ENCODE results near the gene TMEM260.

TMEM260 gene

GRCh38 chr14:56633544-56633943 lies 53.9 kb downstream of the TMEM260 start:
- no peak overlapping the region for H3K4me3 ChIP-seq (ENCODE audit: low read length, poor library complexity, severe bottlenecking)
- no peaks in the 10 kb centered on the region for H3K27me3 ChIP-seq (ENCODE audit: insufficient read depth, low read length, poor library complexity, severe bottlenecking)
- TF ChIP-seq EZH2phosphoT487 (IDR thresholded peaks at IDR 0.05; ENCODE audit: borderline replicate concordance) (no peak), CTCF (conservative IDR thresholded peaks at IDR 0.05; ENCODE audit: low read length) (no peak)
- H3F3A ChIP-seq (ENCODE audit: low read depth), result no peaks in the 10 kb centered on the region
- peaks cover 10% of the 10 kb centered on the region for H3K4me1 ChIP-seq (ENCODE audit: insufficient read depth, low read length, poor library complexity, severe bottlenecking)
- H3K4me2 ChIP-seq (ENCODE audit: low read depth, low read length, poor library complexity, severe bottlenecking), result no peak overlapping the region
- H4K20me1 ChIP-seq (ENCODE audit: insufficient read depth, low read length, poor library complexity, severe bottlenecking), result no peaks in the 10 kb centered on the region
- H3K9ac ChIP-seq (ENCODE audit: low read depth, low read length, poor library complexity, severe bottlenecking), result no peak overlapping the region
- H3K36me3 ChIP-seq (ENCODE audit: insufficient read depth, low read length), result peaks cover 45% of the 10 kb centered on the region; the same call in 1 of the 2 replicates
- no peak overlapping the region for H2AFZ ChIP-seq (ENCODE audit: low read length)
- no peaks in the 10 kb centered on the region for H3K9me2 ChIP-seq (replicated peaks; ENCODE audit: low read depth, low read length)
- no peaks in the 10 kb centered on the region for H3K79me2 ChIP-seq (ENCODE audit: insufficient read depth, low read length)
- H3K9me3 ChIP-seq (ENCODE audit: insufficient read depth, low read depth, low read length), result peaks cover 17% of the 10 kb centered on the region

GRCh38 chr14:56635041-56635440 lies 55.4 kb downstream of the TMEM260 start:
- Histone ChIP-seq H3K27me3 (ENCODE audit: insufficient read depth, low read length, poor library complexity, severe bottlenecking) (no peaks in the 10 kb centered on the region), H3K79me2 (ENCODE audit: insufficient read depth, low read length) (no peaks in the 10 kb centered on the region), H3K4me1 (ENCODE audit: insufficient read depth, low read length, poor library complexity, severe bottlenecking) (peaks cover 10% of the 10 kb centered on the region), H3K9me2 (replicated peaks; ENCODE audit: low read depth, low read length) (no peaks in the 10 kb centered on the region), H3K4me2 (ENCODE audit: low read depth, low read length, poor library complexity, severe bottlenecking) (no peak overlapping the region), H3K9ac (ENCODE audit: low read depth, low read length, poor library complexity, severe bottlenecking) (no peak overlapping the region), H3K36me3 (ENCODE audit: insufficient read depth, low read length) (peaks cover 58% of the 10 kb centered on the region; the same call in 1 of the 2 replicates), H3F3A (ENCODE audit: low read depth) (no peaks in the 10 kb centered on the region), H2AFZ (ENCODE audit: low read length) (no peak overlapping the region), H3K4me3 (ENCODE audit: low read length, poor library complexity, severe bottlenecking) (no peak overlapping the region), H3K9me3 (ENCODE audit: insufficient read depth, low read depth, low read length) (peaks cover 7% of the 10 kb centered on the region), H4K20me1 (ENCODE audit: insufficient read depth, low read length, poor library complexity, severe bottlenecking) (no peaks in the 10 kb centered on the region)
- TF ChIP-seq EZH2phosphoT487 (IDR thresholded peaks at IDR 0.05; ENCODE audit: borderline replicate concordance), result no peak
- no peak for TF ChIP-seq CTCF (conservative IDR thresholded peaks at IDR 0.05; ENCODE audit: low read length)

- no peaks in the 10 kb centered on the region for H3K79me2 ChIP-seq (ENCODE audit: insufficient read depth, low read length)
- H3K9ac ChIP-seq (ENCODE audit: low read depth, low read length, poor library complexity, severe bottlenecking), result no peak overlapping the region
- no peaks in the 10 kb centered on the region for H3K9me2 ChIP-seq (replicated peaks; ENCODE audit: low read depth, low read length)
- H2AFZ ChIP-seq (ENCODE audit: low read length), result no peak overlapping the region
- H3K9me3 ChIP-seq (ENCODE audit: insufficient read depth, low read depth, low read length), result no peaks in the 10 kb centered on the region
- 0 out of 2 replicates have a peak, but pooled peaks cover 6% of the 10 kb centered on the region for H3K36me3 ChIP-seq (ENCODE audit: insufficient read depth, low read length)
- no peaks in the 10 kb centered on the region for H3K27me3 ChIP-seq (ENCODE audit: insufficient read depth, low read length, poor library complexity, severe bottlenecking)
- no peaks in the 10 kb centered on the region; the same call in 1 of the 2 replicates for H3F3A ChIP-seq (ENCODE audit: low read depth)
- no peaks in the 10 kb centered on the region for H4K20me1 ChIP-seq (ENCODE audit: insufficient read depth, low read length, poor library complexity, severe bottlenecking)
- H3K4me3 ChIP-seq (ENCODE audit: low read length, poor library complexity, severe bottlenecking), result no peak overlapping the region
- no peak overlapping the region for H3K4me2 ChIP-seq (ENCODE audit: low read depth, low read length, poor library complexity, severe bottlenecking)
- no peaks in the 10 kb centered on the region for H3K4me1 ChIP-seq (ENCODE audit: insufficient read depth, low read length, poor library complexity, severe bottlenecking)
- TF ChIP-seq EZH2phosphoT487 (IDR thresholded peaks at IDR 0.05; ENCODE audit: borderline replicate concordance) (no peak), CTCF (conservative IDR thresholded peaks at IDR 0.05; ENCODE audit: low read length) (no peak)
Observed at GRCh38 chr14:56647493-56647892, 67.9 kb downstream of the TMEM260 start.
